Stimulated activated CD8-positive, alpha-beta memory T cell treated with anti-CD3 and anti-CD28 coated beads, Interleukin-15, amount 100 ng/mL, for 48 hours (primary cell): Measurements from ENCODE around the gene SNRPD3.
"Not testable (repeated sequence)": the region's sequence is repeated elsewhere in the genome, so short reads cannot be mapped to it uniquely, and the experiment has no call there.

Source experiments
- DNase-seq, 2 donors: peaks; one replicate each; pipeline ENCODE4 v3.0.0-alpha.2; 2020; ENCODE audit warnings: low read depth in 2 of 2

The SNRPD3 gene

DNA sequence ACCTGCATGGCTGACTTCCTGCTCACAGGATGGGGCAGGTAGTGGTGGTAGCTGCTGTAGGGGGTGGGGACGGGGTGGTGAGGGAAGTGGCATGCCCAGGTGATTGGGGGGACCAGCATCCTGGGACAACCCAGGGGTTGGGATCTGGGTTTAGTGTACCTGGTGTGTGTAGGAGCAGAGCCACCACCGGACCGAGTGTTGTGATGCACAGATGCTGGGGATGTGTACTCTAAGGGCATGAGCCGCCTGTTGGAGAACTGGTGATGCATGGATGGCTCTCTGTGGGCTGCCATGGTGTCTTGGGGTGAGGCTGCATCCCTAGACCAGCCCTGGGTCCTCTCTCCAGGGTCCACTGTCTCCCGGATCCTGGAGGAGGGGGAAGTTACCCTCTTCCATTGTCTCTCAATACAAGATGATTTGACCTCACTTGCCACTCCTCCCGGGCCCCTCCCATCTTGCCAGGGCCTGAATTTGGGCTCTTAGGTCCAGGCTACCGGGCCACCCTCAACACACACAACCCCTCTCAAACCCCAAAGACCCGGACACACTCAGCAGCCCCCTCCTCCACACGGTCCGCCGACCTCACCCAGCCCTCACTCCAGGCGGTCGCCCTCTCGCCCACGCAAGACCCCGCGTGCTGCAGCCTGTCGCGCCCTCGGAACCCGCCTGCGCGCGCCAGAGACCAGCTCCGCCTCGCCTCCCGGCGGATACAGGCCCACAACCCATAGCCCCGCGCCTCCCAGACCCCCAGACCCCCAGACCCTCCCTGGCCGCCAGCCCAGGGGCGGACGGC is 36.5 kb downstream of the SNRPD3 start:
- no peak for DNase-seq

- DNase-seq, result peak in 1 of 2 donors; percentile 39
Measured at GRCh38 chr22:24592851-24593558, 37.2 kb downstream of the SNRPD3 start, which contains the start of gene LRRC75B. Gene LRRC75B (minus strand): TSS chr22:24593073. CDS start chr22:24593039, 34 bp downstream.

GRCh38 chr22:24593559-24593835 is 37.7 kb downstream of the SNRPD3 start:
- not testable (repeated sequence) for DNase-seq

DNA sequence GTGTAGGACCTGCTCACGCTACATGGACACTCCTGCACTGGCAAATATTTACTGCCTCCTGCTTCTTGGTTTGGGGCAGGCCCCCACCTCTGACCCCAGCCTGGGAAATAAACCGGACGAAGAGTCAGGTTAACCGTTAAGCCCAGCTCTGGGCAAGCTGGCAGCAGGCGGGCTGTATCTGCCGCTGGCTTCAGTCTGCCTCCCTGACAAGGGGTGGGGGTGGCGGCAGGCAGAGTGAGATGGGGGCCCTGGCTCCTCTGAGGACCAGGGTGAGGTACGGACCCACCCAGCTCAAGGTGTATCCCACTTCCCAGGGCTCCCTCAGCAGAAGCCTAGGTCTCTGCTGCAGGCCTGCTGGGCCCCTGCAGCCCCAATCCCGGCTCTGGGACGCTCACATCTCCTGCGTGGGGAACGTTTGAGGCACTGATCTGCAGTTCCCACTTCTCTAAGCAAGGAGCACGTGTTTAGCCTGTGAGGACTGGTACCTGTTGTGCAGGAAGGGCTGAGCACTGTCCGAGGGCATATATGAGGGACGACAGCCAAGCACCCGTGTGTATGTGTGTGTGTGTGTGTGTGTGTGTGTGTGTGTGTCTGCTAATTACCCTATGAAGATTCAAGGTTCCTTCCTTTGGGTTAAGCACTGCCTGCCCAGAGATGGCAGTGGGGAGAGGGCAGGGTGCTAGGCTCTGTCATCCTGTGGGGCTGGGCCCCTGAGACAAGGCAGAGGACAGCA is 38.2 kb downstream of the SNRPD3 start:
- DNase-seq, result no peak

DNA sequence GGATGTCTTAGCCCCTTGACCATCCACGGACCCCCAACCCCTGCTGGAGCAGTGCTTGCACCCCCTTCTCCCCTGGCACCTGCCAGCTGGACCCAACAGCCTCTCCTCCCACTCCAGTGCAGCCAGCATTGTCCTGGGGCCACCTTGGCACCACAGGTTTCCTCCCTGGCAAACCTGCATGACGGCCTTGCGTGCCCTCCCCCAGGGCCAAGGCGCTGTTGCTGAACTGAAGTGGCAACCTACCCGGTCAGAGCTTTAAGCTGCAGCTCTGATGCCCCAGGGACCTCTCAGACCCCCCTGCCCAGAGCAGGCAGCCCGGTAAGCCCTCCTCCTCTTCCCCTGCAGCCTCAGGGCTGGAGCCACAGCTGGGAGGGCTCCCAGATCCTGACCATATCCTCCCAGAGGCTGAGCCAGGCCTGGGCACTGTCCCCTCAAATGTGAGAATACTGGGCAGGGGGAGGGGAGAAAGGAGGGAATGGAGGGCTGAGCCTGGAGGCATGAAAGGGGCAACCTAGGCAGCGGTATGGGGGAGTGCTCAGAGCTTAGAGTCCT is 38.8 kb downstream of the SNRPD3 start:
- no peak for DNase-seq

- DNase-seq, result no peak
Measured at GRCh38 chr22:24595228-24595627, 39.4 kb downstream of the SNRPD3 start.

DNA sequence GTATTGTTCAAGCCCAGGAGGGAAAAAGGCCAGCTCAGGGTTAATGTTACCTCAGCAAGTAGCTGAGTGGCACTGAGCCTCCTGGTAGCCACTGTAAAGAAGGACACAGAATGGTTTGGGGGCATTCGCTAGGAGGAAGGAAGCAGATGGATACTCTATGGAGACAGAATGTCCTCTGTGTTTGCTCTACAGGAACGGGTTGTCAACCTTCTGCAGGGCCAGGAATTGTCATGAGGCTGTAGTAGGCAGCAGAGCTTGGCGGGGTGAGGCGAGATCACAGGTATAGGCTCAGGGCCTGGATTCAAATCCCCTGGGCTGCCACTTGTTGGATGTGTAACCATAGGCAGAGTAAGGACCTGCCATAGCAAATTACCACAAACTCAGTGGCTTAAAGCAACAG is 40.1 kb downstream of the SNRPD3 start:
- DNase-seq, result no peak

- not testable (repeated sequence) for DNase-seq
Measured at GRCh38 chr22:24597076-24597475, 41.3 kb downstream of the SNRPD3 start.

GRCh38 chr22:24599514-24599913 is 43.7 kb downstream of the SNRPD3 start:
- no peak for DNase-seq

DNA sequence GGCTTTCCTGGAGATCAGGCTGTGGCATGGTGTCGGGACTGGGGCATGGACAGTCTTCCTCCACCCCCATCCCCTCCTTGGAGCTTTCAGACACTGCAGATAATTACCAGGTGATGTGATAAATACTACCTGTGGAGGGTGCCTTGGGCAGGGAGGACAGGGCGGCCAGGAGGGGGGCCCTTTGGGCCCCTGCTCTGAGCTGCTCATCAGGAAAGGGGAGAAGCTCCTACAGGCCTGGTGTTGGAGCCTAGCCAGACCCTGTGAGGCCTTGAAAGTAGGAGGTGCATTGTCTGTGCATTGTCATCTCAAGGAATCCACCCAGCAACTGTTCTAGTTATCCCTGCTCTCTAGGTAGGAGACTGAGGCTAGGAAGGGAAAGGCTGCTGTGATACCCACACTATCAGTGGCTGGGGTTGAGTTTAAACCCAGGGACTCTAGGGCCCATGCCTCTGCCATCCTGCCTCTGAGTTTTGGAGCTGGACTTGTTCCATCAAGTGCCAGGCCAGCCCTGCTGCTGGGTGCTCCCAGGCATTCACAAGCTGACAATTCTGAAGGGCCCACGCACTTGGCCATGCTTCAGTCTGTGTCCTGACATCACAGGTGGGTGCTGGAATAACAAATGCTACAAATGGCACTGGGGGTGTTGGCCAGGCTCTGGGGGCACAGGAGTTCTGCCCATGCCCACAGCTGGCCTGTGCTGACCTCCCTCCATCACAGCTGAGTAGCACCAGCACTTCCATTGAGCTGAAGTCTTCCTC is 44.3 kb downstream of the SNRPD3 start:
- not testable (repeated sequence) for DNase-seq

DNA sequence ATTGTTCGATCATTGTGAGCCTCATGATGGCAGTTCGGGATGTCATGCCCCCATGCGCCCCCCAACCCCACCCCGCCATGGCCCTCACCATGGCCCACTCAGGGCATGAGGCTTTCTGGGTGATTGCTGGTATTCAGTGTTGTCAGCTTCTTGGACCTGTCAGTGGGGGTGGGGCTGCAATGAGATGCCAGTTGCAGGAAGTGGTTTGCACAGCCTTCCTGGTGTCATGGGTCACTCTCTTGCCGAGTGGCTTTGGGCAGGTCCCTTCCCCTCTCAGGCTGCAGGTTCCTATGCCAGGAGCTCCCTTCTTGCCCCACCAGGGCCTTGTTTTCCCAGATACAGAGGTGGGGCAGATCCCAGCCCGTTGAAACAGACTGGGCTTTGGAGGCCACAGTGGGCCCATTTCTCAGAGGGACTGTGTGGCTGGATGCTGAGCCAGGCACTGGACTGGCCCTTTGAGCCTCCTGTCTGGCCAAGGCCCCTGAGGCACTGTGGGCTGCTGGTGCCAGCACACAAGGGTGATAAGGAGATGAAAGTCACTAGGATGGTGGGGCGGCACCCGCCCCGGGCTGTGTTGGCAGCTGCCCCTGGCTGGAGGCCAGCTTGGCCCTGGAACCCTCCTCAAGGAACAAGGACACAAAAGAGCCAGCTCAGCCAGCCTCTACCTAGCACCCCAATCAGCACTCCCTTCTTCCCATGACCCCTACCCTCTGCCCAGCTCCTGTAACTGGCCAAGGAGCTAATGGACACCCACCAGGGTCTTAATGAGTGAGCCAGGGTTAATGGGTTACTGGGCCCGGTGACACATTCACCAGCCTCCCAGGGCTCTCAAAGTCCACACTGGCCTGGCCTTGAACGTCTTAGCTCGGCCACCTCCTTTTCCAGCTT is 45.7 kb downstream of the SNRPD3 start:
- DNase-seq, result no peak

GRCh38 chr22:24602105-24602749 is 46.4 kb downstream of the SNRPD3 start:
- DNase-seq, result not testable (repeated sequence)

- DNase-seq, result not testable (repeated sequence)
Measured at GRCh38 chr22:24602847-24603769, 47.3 kb downstream of the SNRPD3 start, which contains the start of gene GGT1. Gene GGT1 (plus strand): TSS chr22:24603193. CDS start chr22:24611082, 7,889 bp downstream.

- not testable (repeated sequence) for DNase-seq
Measured at GRCh38 chr22:24603770-24604629, 48.2 kb downstream of the SNRPD3 start.

- not testable (repeated sequence) for DNase-seq
Measured at GRCh38 chr22:24606340-24606739, 50.5 kb downstream of the SNRPD3 start.

- peak; percentile 48 to 65 for DNase-seq
Measured at GRCh38 chr22:24607429-24607983, 51.7 kb downstream of the SNRPD3 start.

- DNase-seq, result not testable (repeated sequence)
Measured at GRCh38 chr22:24608327-24608726, 52.5 kb downstream of the SNRPD3 start.
